Kidney (tissue), 14 donors: ENCODE data around the gene SUGP2. TPM values are rescaled to one million over a fixed set of nuclear protein-coding genes. Genes with fewer than 3 reads are reported as not detected.

Source experiments
- DNase-seq, 5 donors: peaks; one replicate each; pipeline ENCODE4 v3.0.0-alpha.2; 2013 to 2020
- FAIRE-seq: peaks from 2 replicates; lab custom pipeline; 2012; peaks lifted over from hg19 to GRCh38; lab: Jason Lieb, UNC
- H3K27ac ChIP-seq, 2 donors: one replicate each; pipeline ENCODE4 v1.7.0; 2013; ENCODE audit warnings: low read depth in 2 of 2, low read length in 2 of 2, inconsistent platforms in 1 of 2
- H3K27me3 ChIP-seq: one replicate; pipeline ENCODE4 v1.7.1; 2013; ENCODE audit warnings: low read length, inconsistent platforms; ENCODE audit not compliant: control insufficient read depth, insufficient read depth
- H3K36me3 ChIP-seq, 3 donors: one replicate each; pipeline versions ENCODE4 v1.7.0 to v1.7.1; 2013; ENCODE audit warnings: low read length in 3 of 3, control low read depth in 1 of 3, inconsistent platforms in 1 of 3; ENCODE audit not compliant: insufficient read depth in 3 of 3, control insufficient read depth in 2 of 3
- H3K4me1 ChIP-seq, 3 donors: one replicate each; pipeline versions ENCODE4 v1.7.0 to v1.7.1; 2013; ENCODE audit warnings: low read length in 3 of 3, inconsistent platforms in 1 of 3, low read depth in 1 of 3; ENCODE audit not compliant: control insufficient read depth in 2 of 3, insufficient read depth in 2 of 3
- H3K4me3 ChIP-seq, 3 donors: one replicate each; pipeline versions ENCODE4 v1.7.0 to v1.8.1; 2013; ENCODE audit warnings: low read length in 3 of 3, control low read depth in 1 of 3, inconsistent platforms in 1 of 3
- H3K9ac ChIP-seq, 3 donors: one replicate each; pipeline versions ENCODE4 v1.7.0 to v1.7.1; 2013; ENCODE audit warnings: low read length in 3 of 3, control low read depth in 1 of 3, inconsistent platforms in 1 of 3
- H3K9me3 ChIP-seq, 3 donors: one replicate each; pipeline versions ENCODE4 v1.7.0 to v1.7.1; 2013; ENCODE audit warnings: low read length in 3 of 3, control low read depth in 1 of 3, inconsistent platforms in 1 of 3; ENCODE audit not compliant: control insufficient read depth in 2 of 3, insufficient read depth in 1 of 3
- intact Hi-C: fragments of 100-400 bp; cut with DNase I; formaldehyde crosslinking; loops from one replicate; pipeline ENCODE4 v1.11.1; 2022
- polyA plus RNA-seq: library from polyadenylated mRNA; stranded (reverse); fragments of 350-450 nt; fragmentation: Illumina TruSeq; extraction: RNeasy Lipid Tissue Mini Kit (QIAGEN cat#74804); gene quantifications from one replicate; pipeline ENCODE4 v1.2.3, GENCODE V29; 2014; ENCODE audit warnings: low read depth, low replicate concordance; ENCODE audit not compliant: insufficient read depth
- total RNA-seq: library from RNA; stranded (reverse); fragmentation: NEBNext Ultra II Directional; extraction: Animal tissue kit (Norgen Biotek cat#: 25700); gene quantifications from one replicate; pipeline ENCODE4 v1.2.1, GENCODE V29; 2021
- TF ChIP-seq, protein P1 (sequence below): IDR thresholded peaks from 3 replicates; pipeline ENCODE4 v1.5.1; 2012; ENCODE audit warnings: mild to moderate bottlenecking, moderate library complexity, borderline replicate concordance; ENCODE audit not compliant: insufficient read depth; ENCODE audit errors: extremely low read depth
- donor health status: control.
- donor health status: control.
- donor health status: control.
- donor health status: control.
- donor health status: control.
- donor health status: DM: yes; HTN: yes; CAD: no.
- donor health status: Normal renal cell carcinoma (clear cell type).

Gene SUGP2
- total and polyA plus RNA-seq, 2 donors from 2014 or later, result 47.5 to 74.1 TPM

GRCh38 chr19:18980432-18981020, 52.8 kb downstream of the SUGP2 start:
- Histone ChIP-seq H3K9ac (no peak overlapping the region), H3K4me1 (peaks cover 0 to 2% (median 0%) of the 10 kb centered on the region in 3 donors), H3K27ac (no peak overlapping the region), H3K36me3 (no peaks in the 10 kb centered on the region), H3K27me3 (no peaks in the 10 kb centered on the region), H3K9me3 (no peaks in the 10 kb centered on the region), H3K4me3 (no peak overlapping the region)
- intact Hi-C loops, result no loop called here
- DNase-seq, result no peak
- FAIRE-seq, result no peak
- TF ChIP-seq, protein P1, sequence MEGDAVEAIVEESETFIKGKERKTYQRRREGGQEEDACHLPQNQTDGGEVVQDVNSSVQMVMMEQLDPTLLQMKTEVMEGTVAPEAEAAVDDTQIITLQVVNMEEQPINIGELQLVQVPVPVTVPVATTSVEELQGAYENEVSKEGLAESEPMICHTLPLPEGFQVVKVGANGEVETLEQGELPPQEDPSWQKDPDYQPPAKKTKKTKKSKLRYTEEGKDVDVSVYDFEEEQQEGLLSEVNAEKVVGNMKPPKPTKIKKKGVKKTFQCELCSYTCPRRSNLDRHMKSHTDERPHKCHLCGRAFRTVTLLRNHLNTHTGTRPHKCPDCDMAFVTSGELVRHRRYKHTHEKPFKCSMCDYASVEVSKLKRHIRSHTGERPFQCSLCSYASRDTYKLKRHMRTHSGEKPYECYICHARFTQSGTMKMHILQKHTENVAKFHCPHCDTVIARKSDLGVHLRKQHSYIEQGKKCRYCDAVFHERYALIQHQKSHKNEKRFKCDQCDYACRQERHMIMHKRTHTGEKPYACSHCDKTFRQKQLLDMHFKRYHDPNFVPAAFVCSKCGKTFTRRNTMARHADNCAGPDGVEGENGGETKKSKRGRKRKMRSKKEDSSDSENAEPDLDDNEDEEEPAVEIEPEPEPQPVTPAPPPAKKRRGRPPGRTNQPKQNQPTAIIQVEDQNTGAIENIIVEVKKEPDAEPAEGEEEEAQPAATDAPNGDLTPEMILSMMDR, result no peak

GRCh38 chr19:18978616-18979015, 54.7 kb downstream of the SUGP2 start:
- DNase-seq (peak in 1 of 5 donors; percentile 45), FAIRE-seq (no peak)
- H3K36me3 ChIP-seq, result no peaks in the 10 kb centered on the region
- no peak overlapping the region for H3K9ac ChIP-seq
- peaks cover 0 to 2% (median 0%) of the 10 kb centered on the region in 3 donors for H3K4me1 ChIP-seq
- H3K27me3 ChIP-seq, result no peaks in the 10 kb centered on the region
- H3K4me3 ChIP-seq, result no peak overlapping the region
- intact Hi-C loops, result no loop called here
- TF ChIP-seq, protein P1, result no peak
- H3K9me3 ChIP-seq, result no peaks in the 10 kb centered on the region
- no peak overlapping the region for H3K27ac ChIP-seq

DNA sequence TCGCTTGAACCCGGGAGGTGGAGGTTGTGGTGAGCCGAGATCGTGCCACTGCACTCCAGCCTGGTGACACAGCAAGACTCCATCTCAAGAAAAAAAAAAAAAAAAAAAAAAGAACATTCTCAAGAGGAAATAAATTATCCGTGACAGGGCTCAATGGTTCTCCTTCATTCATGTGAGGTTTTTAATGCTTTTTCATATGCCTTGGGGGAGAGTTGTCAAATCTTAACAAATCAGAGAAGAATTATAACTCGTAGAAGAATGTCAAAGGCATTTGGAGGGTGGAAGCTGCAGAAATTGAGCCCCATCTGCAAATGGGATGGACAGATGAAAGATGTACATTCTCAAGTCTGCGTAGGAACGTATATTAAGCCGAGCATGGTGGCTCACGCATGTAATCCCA, 57.4 kb downstream of the SUGP2 start:
- Histone ChIP-seq H3K4me3 (no peak overlapping the region), H3K9ac (no peak overlapping the region), H3K27me3 (no peaks in the 10 kb centered on the region), H3K9me3 (no peaks in the 10 kb centered on the region), H3K4me1 (peaks cover 0 to 7% (median 0%) of the 10 kb centered on the region in 3 donors), H3K36me3 (no peaks in the 10 kb centered on the region), H3K27ac (no peak overlapping the region)
- FAIRE-seq (no peak), DNase-seq (peak in 2 of 5 donors; percentile 36 to 43)
- intact Hi-C loops, result no loop called here
- TF ChIP-seq, protein P1, result no peak
